HepG2 (cell line): ENCODE results near the gene DEPDC5. TPM values are rescaled to one million over a fixed set of nuclear protein-coding genes. Genes with fewer than 3 reads are reported as not detected.

Experiments
- ATAC-seq: fragments of 200-7000 bp; cut with Tn5 transposase; 3 replicates; pipeline ENCODE4 v1.9.1; 2020; ENCODE audit warnings: mild to moderate bottlenecking, moderate library complexity
- BruUV-seq: library from RNA; stranded (reverse); fragments of 400-500 nt; replicated peaks from 2 replicates; lab custom pipeline; 2021; lab: Mats Ljungman, UMichigan
- CTCF ChIA-PET: fragments of 300-600 bp; formaldehyde crosslinking; extraction: SDS; loops from one replicate; lab custom pipeline; 2021; ENCODE audit warnings: low total read pairs, inconsistent platforms, low intra/inter-chr PET ratio; lab: Yijun Ruan, JAX
- POLR2A ChIA-PET: fragments of 350-600 bp; sonication (Branson Sonifier 250); formaldehyde crosslinking; loops from one replicate; lab custom pipeline; 2020; ENCODE audit warnings: antibody characterized with exemption, inconsistent platforms; lab: Yijun Ruan, JAX
- DNase-seq: peaks from one replicate; pipeline ENCODE4 v3.0.0-alpha.2; 2015; ENCODE audit warnings: low spot score
- FAIRE-seq: peaks from 3 replicates; lab custom pipeline; 2011; peaks lifted over from hg19 to GRCh38; lab: Jason Lieb, UNC
- H2AFZ ChIP-seq: one replicate; pipeline ENCODE4 v1.6.1; 2011; ENCODE audit warnings: low read length, inconsistent platforms
- H3K27ac ChIP-seq: fragments of 300-600 bp; 3 replicates; pipeline ENCODE4 v1.8.0; 2011; ENCODE audit warnings: mixed run types, mild to moderate bottlenecking, mixed read lengths, low read length, inconsistent platforms; ENCODE audit not compliant: insufficient read depth; ENCODE audit errors: extremely low read length
- H3K27me3 ChIP-seq, 2 experiments: fragments of 200-600 bp in 1 of 2; 2 replicates in 1 of 2; 3 replicates in 1 of 2; pipeline versions ENCODE4 v1.6.0 to v1.8.0; 2011; ENCODE audit warnings: low read length in 2 of 2, mild to moderate bottlenecking in 2 of 2, moderate library complexity in 2 of 2, inconsistent platforms in 1 of 2; ENCODE audit not compliant: insufficient read depth in 2 of 2, control insufficient read depth in 1 of 2
- H3K36me3 ChIP-seq, 2 experiments: fragments of 200-600 bp in 1 of 2; replicated peaks in 1 of 2; 2 replicates in 1 of 2; 3 replicates in 1 of 2; pipeline versions ENCODE4 v1.5.1 to v1.8.0; 2011; ENCODE audit warnings: low read length in 2 of 2, inconsistent platforms in 1 of 2; ENCODE audit not compliant: insufficient read depth in 2 of 2, control insufficient read depth in 1 of 2
- H3K4me1 ChIP-seq: 2 replicates; pipeline ENCODE4 v1.5.1; 2012; ENCODE audit warnings: low read length, inconsistent platforms; ENCODE audit not compliant: insufficient read depth
- H3K4me2 ChIP-seq: 2 replicates; pipeline ENCODE4 v1.6.0; 2011; ENCODE audit warnings: low read depth, low read length, inconsistent platforms
- H3K4me3 ChIP-seq, 3 experiments: fragments of 200-600 bp in 1 of 3; sonication (generic), shearing (Covaris generic) in 1 of 3; replicated peaks in 1 of 3; 2 replicates each; pipeline ENCODE4 v1.5.1; 2011 to 2016; ENCODE audit warnings: low read length in 3 of 3, inconsistent platforms in 2 of 3, low read depth in 2 of 3, mild to moderate bottlenecking in 2 of 3, control low read depth in 1 of 3, mixed read lengths in 1 of 3; ENCODE audit not compliant: insufficient read depth in 1 of 3
- H3K79me2 ChIP-seq: one replicate; pipeline ENCODE4 v1.6.1; 2011; ENCODE audit warnings: low read length, inconsistent platforms; ENCODE audit not compliant: insufficient read depth
- H3K9ac ChIP-seq: 2 replicates; pipeline ENCODE4 v1.6.0; 2011; ENCODE audit warnings: mild to moderate bottlenecking, low read depth, low read length, inconsistent platforms; ENCODE audit not compliant: insufficient read depth
- H3K9me3 ChIP-seq: 2 replicates; pipeline ENCODE4 v1.5.1; 2012; ENCODE audit warnings: mild to moderate bottlenecking, low read length
- H4K20me1 ChIP-seq: 2 replicates; pipeline ENCODE4 v1.6.0; 2011; ENCODE audit warnings: inconsistent platforms, mild to moderate bottlenecking, low read length, moderate library complexity; ENCODE audit not compliant: insufficient read depth
- DNMT3B ChIP-seq: conservative IDR thresholded peaks from 2 replicates; pipeline ENCODE4 v1.6.1; 2016; ENCODE audit warnings: missing biosample characterization, control low read depth
- GMEB1 ChIP-seq: sonication (generic); formaldehyde crosslinking; IDR thresholded peaks from 2 replicates; pipeline ENCODE4 v1.5.1; 2020; ENCODE audit warnings: missing genetic modification reagents, mild to moderate bottlenecking, borderline replicate concordance
- KAT8 ChIP-seq: IDR thresholded peaks from 2 replicates; pipeline ENCODE4 v1.6.1; 2016; ENCODE audit warnings: missing genetic modification reagents, missing compliant biosample characterization
- NRL ChIP-seq: sonication (generic); formaldehyde crosslinking; IDR thresholded peaks from 2 replicates; pipeline ENCODE4 v1.5.0; 2020; ENCODE audit warnings: missing genetic modification reagents, mild to moderate bottlenecking, moderate library complexity, borderline replicate concordance
- USF2 ChIP-seq, 2 experiments: sonication (generic) in 1 of 2; formaldehyde crosslinking in 1 of 2; IDR thresholded peaks; 2 replicates each; pipeline versions ENCODE4 v1.5.1 to v1.6.1; 2011 to 2020; ENCODE audit warnings: borderline replicate concordance in 1 of 2, low read depth in 1 of 2, low read length in 1 of 2, mild to moderate bottlenecking in 1 of 2, missing genetic modification reagents in 1 of 2, moderate library complexity in 1 of 2
- ZIK1 ChIP-seq: sonication (generic); formaldehyde crosslinking; IDR thresholded peaks from 2 replicates; pipeline ENCODE4 v1.5.0; 2020; ENCODE audit warnings: mild to moderate bottlenecking, low read depth, missing genetic modification reagents, borderline replicate concordance
- ZNF264 ChIP-seq: sonication (generic); formaldehyde crosslinking; IDR thresholded peaks from 2 replicates; pipeline ENCODE4 v1.4.0; 2020; ENCODE audit warnings: missing genetic modification reagents
- ZNF530 ChIP-seq: sonication (generic); formaldehyde crosslinking; IDR thresholded peaks from 2 replicates; pipeline ENCODE4 v1.5.0; 2020; ENCODE audit warnings: low read depth, mild to moderate bottlenecking, missing genetic modification reagents
- ZNF691 ChIP-seq: sonication (generic); formaldehyde crosslinking; IDR thresholded peaks from 2 replicates; pipeline ENCODE4 v1.4.0; 2020; ENCODE audit warnings: missing genetic modification reagents, low read depth, mild to moderate bottlenecking, borderline replicate concordance
- WGBS: methylation state at CpG from one replicate; pipeline ENCODE4 v1.1.6; 2017; ENCODE audit warnings: low lambda C conversion rate; 5-methylcytosine and 5-hydroxymethylcytosine counted together
- in situ Hi-C: cut with HindIII; loops from 2 replicates; pipeline ENCODE4 v1.10.0; 2017; ENCODE audit warnings: low pct_unique_long_range_greater_than_20kb; ENCODE audit not compliant: extremely low pct_ligation_motif_present
- intact Hi-C: fragments of 100-400 bp; cut with micrococcal nuclease; formaldehyde crosslinking; loops from one replicate; pipeline ENCODE4 v1.10.0; 2022; ENCODE audit not compliant: unreplicated experiment
- polyA plus RNA-seq, 8 experiments: library from polyadenylated mRNA; depleted of rRNA in 3 of 8; stranded (reverse) in 7 of 8; unstranded in 1 of 8; fragments of >200 nt; fragmentation: Illumina TruSeq in 4 of 8; extraction: Trizol in 4 of 8; gene quantifications; 2 replicates each; pipeline versions ENCODE4 v1.2.1 to v1.2.3, GENCODE V29; 2011 to 2016; ENCODE audit warnings: low read depth in 4 of 8, missing spikeins in 1 of 8, mixed read lengths in 1 of 8; ENCODE audit not compliant: insufficient read depth in 1 of 8
- total RNA-seq, 5 experiments: library from RNA; depleted of rRNA; stranded (reverse); fragments of >200 nt; fragmentation: Illumina TruSeq; extraction: Trizol; gene quantifications; 2 replicates each; pipeline ENCODE4 v1.2.3, GENCODE V29; 2016; ENCODE audit warnings: low read depth in 1 of 5
- TF ChIP-seq, protein P1 (sequence below), 2 experiments: sonication (generic) in 1 of 2; formaldehyde crosslinking in 1 of 2; IDR thresholded peaks; 2 replicates each; pipeline versions ENCODE4 v1.4.0 to v1.6.1; 2018 to 2020; ENCODE audit warnings: missing genetic modification reagents in 2 of 2, borderline replicate concordance in 1 of 2, low read depth in 1 of 2, mild to moderate bottlenecking in 1 of 2, missing biosample characterization in 1 of 2

DEPDC5 gene
- total and polyA plus RNA-seq, 2 of the 13 experiments (the other 11 are each of a cell fraction or from before 2014, with no cell fraction given) = 9.8 to 12.4 TPM

DNA sequence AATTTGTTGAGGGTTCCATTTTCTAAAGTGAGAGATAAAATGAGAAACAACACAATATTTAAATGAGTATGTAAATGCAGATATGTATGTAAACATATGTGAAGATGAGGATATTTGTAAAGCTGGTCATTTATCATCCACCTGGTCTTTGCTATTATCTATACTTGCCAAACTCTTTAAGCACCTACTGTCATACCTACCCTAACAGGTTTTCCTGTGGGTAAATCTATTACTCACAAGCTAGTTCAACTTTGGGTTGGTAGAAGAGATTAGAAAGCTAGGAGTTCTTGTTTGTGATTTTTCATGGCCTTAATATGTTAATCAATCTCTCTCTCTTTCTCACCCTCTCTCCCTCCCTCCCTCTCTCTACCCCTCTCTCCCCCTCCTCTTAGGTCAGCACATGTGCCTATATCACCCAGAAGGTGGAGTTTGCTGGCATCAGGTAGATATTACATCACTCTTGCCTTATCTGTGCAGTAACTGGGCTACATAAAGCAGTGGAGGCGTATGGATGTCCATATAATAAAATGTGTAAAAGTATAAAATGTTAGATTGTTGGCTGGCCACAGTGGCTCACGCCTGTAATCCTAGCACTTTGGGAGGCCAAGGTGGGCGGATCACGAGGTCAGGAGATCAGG lies 14.7 kb downstream of the DEPDC5 start (continued):
- TF ChIP-seq ZNF691 (CRISPR knock-in tag) (no peak), ZNF530 (CRISPR knock-in tag) (no peak), GMEB1 (CRISPR knock-in tag) (no peak), NRL (CRISPR knock-in tag) (no peak), ZNF264 (CRISPR knock-in tag) (no peak)
- TF ChIP-seq, protein P1, sequence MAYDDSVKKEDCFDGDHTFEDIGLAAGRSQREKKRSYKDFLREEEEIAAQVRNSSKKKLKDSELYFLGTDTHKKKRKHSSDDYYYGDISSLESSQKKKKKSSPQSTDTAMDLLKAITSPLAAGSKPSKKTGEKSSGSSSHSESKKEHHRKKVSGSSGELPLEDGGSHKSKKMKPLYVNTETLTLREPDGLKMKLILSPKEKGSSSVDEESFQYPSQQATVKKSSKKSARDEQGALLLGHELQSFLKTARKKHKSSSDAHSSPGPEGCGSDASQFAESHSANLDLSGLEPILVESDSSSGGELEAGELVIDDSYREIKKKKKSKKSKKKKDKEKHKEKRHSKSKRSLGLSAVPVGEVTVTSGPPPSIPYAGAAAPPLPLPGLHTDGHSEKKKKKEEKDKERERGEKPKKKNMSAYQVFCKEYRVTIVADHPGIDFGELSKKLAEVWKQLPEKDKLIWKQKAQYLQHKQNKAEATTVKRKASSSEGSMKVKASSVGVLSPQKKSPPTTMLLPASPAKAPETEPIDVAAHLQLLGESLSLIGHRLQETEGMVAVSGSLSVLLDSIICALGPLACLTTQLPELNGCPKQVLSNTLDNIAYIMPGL (CRISPR knock-in tag; IDR thresholded peaks at IDR 0.05; ENCODE audit: borderline replicate concordance in 1 of 2, low read depth in 1 of 2) = no peak

DNA sequence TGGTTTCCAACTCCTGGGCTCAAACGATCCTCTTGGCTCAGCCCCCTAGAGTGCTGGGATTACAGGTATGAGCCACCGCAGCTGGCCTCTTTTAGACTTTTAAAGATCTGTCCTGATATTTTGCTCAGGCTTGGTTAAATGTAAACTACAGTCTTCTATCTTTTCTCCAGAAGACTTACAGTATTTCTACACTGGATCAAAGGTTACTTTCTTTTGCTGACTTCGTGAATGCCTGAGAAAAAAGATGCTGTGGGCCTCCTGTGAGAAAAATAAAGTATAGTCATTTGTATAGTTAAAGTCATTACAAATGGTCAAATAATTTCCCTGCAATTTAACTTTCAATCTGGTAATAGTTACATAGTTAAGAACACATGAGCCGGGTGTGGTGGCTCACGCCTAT lies 19.6 kb downstream of the DEPDC5 start:
- H3K79me2 ChIP-seq = no peaks in the 10 kb centered on the region
- no peak for ATAC-seq
- FAIRE-seq = no peak
- H3K27ac ChIP-seq = no peak overlapping the region
- H3K9ac ChIP-seq = no peak overlapping the region
- no peak overlapping the region for H3K4me2 ChIP-seq
- peaks cover 4 to 10% of the 10 kb centered on the region in 2 experiments; a peak in 4 of 5 replicates for H3K36me3 ChIP-seq
- intact Hi-C loops (no loop called here), in situ Hi-C loops (no loop called here)
- BruUV-seq = no TSS peak
- H3K27me3 ChIP-seq = no peaks in the 10 kb centered on the region
- CTCF ChIA-PET = no interaction called here
- H3K4me3 ChIP-seq = no peak overlapping the region
- POLR2A ChIA-PET = no interaction called here
- DNase-seq = no peak
- H3K9me3 ChIP-seq = no peaks in the 10 kb centered on the region
- WGBS = 91% methylated on average over 5 of the region's 5 CpGs
- no peak for TF ChIP-seq KAT8 (CRISPR knock-in tag)
- no peak for TF ChIP-seq DNMT3B (CRISPR knock-in tag)
- no peak for TF ChIP-seq ZIK1 (CRISPR knock-in tag)
- no peak for TF ChIP-seq USF2 (IDR thresholded peaks at IDR 0.05; ENCODE audit: low read depth, low read length)
- no peak for TF ChIP-seq USF2 (CRISPR knock-in tag; IDR thresholded peaks at IDR 0.05; ENCODE audit: borderline replicate concordance)
- no peaks in the 10 kb centered on the region for H3K4me1 ChIP-seq
- H4K20me1 ChIP-seq = no peaks in the 10 kb centered on the region
- no peak overlapping the region for H2AFZ ChIP-seq
